NCI-H2081 (cell line): ENCODE results near the gene INPP5E.

ENCODE experiments used
- DNase-seq, 2 experiments: peaks; one replicate each; lab custom pipeline; 2025; lab: John Stamatoyannopoulos, UW

INPP5E gene

GRCh38 chr9:136447173-136447778, 7.6 kb upstream of the INPP5E start:
- no peak for DNase-seq

- no peak for DNase-seq
These were observed 6.2 kb upstream of the INPP5E start for GRCh38 chr9:136445799-136446198.

DNA sequence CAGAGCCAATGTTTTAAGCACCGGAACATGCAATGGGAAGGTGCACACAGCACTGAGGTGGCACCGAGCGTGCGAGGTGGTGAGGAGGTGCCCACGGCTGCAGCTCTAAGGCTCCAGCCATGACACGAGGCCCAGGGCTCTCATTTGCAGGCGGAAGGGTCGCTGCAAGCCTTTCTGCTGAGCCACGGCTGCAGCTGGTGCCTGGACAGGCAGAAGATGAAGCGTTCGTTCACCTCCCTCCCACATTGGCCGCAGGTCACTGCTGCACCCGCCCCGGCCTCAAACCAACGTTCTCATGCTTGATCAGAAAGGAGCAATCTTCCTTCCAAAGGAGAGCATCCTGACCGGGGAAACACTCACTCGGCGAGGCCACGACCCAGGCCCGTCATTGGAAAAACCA, 4.5 kb upstream of the INPP5E start:
- no peak for DNase-seq

DNA sequence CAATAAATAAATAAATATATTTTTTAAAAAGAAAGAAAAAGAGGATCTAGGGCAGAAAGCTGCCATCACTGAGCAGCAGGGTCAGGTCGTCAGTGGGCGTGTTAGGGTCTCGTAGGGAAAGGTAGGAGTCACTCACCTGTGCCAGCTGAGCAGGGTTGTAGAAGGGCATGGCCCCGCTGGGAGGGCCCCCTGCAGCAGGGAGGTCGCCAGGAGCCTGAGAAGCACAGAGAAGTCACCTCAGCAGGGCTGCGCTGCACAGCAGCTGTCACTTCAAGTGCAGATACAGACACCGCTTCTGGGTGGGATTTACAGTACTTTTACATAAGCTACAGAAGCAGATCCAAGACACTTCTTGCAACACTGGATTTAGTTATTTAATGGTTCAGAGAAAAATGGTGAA, 4.0 kb upstream of the INPP5E start:
- no peak for DNase-seq

GRCh38 chr9:136443087-136443486, 3.4 kb upstream of the INPP5E start:
- DNase-seq, result no peak

GRCh38 chr9:136442265-136442664, 2.6 kb upstream of the INPP5E start:
- DNase-seq, result no peak

- DNase-seq, result no peak
These were observed 2.1 kb upstream of the INPP5E start for GRCh38 chr9:136441681-136442245.

DNA sequence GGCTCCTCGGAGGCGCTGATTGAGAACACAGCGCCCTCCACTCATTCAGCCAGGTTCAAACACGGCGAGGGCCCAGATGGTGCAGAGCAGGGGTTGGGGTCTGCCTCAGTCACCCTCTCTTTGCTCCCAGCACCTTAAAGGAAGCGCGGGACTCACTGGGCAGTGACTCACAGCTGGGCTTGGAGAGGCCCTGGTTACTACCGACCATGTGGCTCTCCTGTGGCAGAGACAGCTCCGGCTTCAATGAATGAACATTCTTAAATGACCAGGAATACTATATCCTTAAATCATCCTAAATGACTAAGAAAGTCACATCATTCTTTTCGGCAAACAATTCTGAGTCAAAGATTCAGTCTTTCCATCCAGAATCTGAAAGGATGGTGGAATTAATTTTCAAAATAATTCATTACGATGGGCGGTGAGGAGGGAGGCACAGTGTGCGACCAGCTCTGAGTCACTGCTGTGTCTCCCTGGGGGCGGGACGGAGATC, 1.6 kb upstream of the INPP5E start:
- DNase-seq, result no peak

GRCh38 chr9:136438548-136439480, 831 bp downstream of the INPP5E start:
- peak; percentile 6 to 21 for DNase-seq

DNA sequence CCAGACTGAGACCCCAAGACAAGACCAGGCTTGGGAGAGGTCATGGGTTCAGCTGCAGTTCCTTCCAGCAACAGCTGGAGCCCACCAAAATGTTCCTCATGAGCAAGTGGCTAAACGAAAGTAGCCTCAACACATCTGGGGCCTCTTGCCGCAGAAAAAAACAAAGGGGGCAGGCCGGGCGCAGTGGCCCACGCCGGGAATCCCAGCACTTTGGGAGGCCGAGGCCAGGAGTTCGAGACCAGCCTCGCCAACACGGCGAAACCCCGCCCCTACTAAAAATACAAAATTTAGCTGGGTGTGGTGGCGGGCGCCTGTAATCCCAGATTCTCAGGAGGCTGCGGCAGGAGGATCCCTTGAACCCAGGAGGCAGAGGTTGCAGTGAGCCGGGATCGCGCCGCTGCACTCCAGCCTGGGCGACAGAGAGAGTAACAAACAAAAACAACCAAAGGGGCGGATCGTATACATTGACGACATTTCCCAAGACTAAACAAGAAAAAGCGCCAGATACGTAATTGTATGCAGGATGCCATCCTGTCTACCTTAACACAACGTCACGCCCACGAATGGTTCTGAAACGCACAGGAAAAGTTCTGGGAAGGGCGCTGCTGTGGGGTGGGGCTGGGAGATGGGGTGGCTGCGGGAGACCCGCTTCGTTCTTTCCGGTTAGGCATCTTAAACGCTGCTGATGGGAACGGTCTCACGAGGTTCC, 1.7 kb downstream of the INPP5E start:
- no peak for DNase-seq

GRCh38 chr9:136437430-136437829, 2.2 kb downstream of the INPP5E start:
- DNase-seq, result no peak

- DNase-seq, result no peak
These were observed 3.5 kb downstream of the INPP5E start for GRCh38 chr9:136436055-136436634.

- DNase-seq, result no peak
These were observed 5.0 kb downstream of the INPP5E start for GRCh38 chr9:136434580-136435169.

GRCh38 chr9:136433849-136434579, 5.6 kb downstream of the INPP5E start:
- DNase-seq, result no peak

DNA sequence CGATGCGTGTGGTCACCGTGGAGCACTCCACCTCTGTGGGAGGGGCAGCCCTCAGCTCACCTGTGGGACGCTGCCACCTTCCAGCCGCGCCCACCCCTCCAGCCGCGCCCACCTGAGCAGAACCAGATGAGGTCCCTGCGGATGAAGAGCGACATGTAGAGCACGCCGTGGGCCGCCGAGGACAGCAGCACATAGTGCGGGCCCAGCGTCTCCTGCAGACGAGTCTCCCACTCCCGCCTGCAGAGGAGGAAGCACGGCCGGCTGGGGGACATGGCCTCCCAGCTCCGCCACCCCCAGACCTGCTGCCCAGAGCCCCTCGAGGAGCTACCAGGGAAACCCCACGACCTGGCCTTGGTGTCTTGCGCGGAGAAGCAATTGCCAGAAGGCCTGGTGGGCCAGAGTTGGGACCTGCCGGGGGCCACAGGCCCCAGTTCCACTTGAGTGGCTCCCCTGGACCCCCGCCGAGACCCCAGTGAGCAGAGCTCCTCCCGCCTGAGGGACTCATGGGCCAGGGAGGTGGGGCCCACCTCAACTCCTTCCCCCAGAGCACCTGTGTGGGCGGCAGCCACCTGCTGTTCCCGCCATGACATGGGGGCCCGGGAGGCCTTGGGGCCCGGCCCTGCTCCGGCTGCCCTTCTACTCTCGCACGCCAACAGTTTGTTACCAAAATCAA, 6.5 kb downstream of the INPP5E start:
- no peak for DNase-seq

DNA sequence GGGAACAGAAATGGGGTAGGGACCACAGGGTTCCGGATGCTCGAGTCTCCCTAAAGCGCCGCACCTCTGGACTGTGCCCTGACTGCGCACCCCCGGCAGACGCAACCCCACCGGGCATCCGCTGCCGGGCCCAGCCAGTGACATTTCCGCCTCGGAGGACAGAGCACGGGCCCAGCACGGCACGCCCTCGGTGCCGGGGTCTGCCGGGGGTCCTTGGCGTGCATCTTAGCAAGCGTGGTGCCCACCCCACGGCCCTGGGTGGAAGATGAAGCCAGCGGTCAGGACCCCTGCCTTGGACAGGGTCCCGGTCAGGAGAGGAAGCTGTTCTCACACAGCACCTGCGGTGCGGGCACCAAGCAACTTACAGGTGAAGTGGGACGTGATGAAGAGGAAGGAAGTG, 7.1 kb downstream of the INPP5E start:
- no peak for DNase-seq

- no peak for DNase-seq
These were observed 7.8 kb downstream of the INPP5E start for GRCh38 chr9:136431782-136432350.

DNA sequence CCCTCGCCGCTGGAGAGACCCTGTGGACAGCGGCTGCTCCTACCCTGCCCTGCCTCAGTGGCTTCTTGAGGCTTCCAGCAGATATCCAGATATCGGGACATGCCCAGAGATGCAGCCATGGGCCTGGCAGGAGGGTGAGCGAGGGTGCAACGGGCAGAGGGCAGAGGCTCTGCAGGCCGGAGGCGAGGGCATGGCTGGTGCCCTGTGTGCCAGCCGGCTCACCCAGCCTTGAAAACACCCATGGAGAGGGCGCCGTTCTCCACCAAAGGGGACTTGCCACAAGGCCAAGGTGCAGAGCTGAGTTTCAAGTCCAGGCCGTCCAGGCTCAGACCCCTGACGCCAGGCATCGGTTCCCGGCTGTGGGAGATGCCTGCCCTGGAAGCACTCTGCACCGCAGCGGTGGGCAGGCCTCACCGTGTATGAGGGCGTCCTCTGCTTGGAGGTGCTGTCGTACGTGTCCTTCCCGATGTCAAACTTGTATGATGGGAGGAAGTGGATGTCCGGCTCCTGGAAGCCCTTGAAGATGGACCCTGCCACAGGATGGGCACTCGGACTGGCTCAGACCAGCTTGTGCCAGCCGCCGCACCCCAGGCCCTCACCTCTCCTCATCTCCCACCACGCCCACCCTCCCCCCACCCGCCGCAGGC, 8.9 kb downstream of the INPP5E start:
- no peak for DNase-seq
